Stimulated activated CD4-positive, alpha-beta T cell treated with anti-CD3 and anti-CD28 coated beads, Interleukin-1b, Interleukin-23, amount 100 ng/mL, for 48 hours (primary cell): ENCODE results near the gene SCGB1A1.
"Not testable (repeated sequence)": the region's sequence is repeated elsewhere in the genome, so short reads cannot be mapped to it uniquely, and the experiment has no call there.

Experiments
- DNase-seq: peaks from one replicate; pipeline ENCODE4 v3.0.0-alpha.2; 2020

SCGB1A1 gene

DNA sequence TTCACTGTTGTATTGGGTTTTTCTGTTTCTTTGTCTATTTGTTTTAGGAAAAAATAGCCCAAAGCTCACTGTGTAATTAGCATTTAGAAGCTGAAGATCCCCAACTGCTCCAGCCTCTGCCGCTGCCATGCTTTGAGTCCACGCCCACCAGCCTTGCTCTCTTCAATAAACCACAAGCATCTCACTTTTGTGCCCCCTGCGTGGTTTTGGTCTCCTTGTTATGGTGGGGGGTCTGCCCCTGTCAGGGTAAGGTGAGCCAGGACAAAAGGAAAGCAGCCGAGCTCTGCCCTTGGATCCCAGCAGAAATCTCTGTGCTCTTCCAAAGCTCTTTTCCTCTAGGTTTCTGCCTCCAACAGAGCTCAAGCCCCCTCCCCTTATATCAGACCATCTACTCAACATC, 4.2 kb downstream of the SCGB1A1 start:
- no peak for DNase-seq

- peak; percentile 9 for DNase-seq
These were observed 8.9 kb downstream of the SCGB1A1 start for GRCh38 chr11:62427630-62428233.

- no peak for DNase-seq
These were observed 10.2 kb downstream of the SCGB1A1 start for GRCh38 chr11:62428871-62429560.

DNA sequence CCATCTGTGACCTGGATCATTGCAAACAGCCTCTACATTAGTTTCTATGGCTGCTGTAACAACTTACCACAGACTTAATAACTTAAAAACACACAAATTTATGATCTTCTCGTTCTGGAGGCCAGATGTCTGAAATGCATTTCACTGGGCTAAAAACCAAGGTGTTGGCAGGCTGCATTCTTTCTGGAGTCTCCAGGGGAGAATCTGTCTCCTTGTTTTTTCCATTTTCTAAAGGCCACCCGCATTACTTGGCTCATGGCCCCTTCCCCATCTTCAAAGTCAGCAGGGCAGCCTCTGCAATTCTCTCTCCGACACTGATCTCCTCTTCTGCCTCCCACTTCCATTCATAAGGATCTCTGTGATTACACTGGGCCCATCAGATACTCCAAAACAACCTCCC, 11.6 kb downstream of the SCGB1A1 start:
- DNase-seq = no peak

DNA sequence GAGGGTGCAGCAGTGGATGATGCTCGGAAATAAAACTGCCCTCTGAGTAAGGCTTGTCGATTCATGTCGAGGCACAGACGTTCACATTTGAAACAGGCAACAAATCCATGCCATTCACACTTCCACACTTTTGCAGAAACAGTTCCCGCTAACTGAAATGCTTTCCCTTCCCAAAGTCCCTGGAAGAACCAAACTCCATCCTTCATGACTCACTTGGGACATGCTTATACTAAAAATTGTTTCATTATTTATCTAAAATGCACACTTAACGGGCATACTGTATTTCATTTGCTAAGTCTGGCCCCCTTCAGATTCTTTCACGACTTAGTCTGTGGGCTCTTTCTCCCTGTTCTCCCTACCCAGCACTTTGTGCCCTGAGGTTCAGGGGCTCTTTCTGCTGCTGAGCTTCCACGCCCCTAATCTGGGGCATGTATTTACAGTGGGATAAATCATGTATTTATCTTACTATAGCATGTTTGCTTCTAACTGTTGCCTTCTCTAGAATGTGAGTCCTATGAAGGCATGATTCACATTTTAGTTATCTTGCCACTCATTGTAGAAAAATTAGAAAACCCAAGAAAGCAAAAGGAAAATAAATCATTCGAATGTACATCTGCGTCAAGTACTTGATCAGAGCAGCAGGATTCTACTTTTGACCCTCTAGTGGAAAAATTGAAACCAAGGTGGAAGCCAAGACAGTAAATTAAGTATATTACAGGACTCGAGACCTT, 12.5 kb downstream of the SCGB1A1 start:
- no peak for DNase-seq

GRCh38 chr11:62432695-62433094, 13.9 kb downstream of the SCGB1A1 start:
- DNase-seq = no peak

DNA sequence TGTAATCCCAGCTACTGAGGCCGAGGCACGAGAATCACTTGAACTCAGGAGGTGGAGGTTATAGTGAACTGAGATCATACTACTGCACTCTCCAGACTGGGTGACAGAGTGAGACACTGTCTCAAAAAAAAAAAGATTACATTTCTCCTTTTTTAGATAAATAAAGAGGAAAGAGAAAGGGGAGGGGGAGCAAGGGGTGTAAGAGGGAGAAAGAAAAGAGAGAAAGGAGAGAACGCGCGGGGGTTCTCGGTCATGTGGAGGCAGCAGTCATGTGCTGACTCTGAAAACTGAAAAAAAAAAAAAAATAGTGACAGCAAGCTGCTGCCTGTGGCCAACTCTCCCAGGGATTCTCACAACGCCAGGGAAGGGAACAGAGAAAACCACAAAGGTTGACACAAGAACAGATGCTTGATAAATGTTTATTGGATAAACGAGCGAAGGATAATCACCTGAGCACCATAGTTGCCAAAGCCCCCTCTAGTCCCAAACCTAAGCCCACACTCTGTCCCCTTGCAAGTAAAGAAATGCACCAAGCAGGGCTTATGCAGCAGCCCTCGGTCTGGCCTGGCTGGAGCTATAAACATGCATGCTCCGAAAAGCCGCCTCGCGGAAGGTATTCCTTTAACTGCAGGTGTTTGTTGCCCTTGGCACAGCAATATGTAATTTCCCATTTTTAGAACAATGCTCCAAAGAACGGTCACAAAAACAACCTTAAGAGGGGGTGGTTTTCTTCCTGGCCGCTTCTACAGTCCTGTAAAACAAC, 14.5 kb downstream of the SCGB1A1 start:
- no peak for DNase-seq

GRCh38 chr11:62433904-62434276, 15.1 kb downstream of the SCGB1A1 start:
- no peak for DNase-seq

GRCh38 chr11:62435846-62436660, 17.2 kb downstream of the SCGB1A1 start:
- DNase-seq = no peak

DNA sequence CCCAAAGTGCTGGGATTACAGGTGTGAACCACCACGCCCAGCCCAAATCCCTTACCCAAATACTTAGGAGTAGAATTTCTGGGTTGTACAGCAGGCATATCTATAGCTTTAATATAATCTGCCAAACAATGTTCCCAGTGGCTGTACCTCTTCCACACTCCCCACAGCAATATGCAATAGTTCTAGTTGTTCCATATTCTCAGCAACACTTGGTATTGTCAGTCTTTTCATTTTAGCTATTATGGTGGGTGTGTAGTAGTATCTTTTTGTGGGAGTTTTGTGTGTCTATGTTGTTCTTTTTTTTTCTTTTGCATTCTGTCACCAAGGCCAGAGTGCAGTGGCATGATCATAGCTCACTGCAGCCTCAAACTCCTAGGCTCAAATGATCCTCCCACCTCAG, 18.8 kb downstream of the SCGB1A1 start:
- no peak for DNase-seq

DNA sequence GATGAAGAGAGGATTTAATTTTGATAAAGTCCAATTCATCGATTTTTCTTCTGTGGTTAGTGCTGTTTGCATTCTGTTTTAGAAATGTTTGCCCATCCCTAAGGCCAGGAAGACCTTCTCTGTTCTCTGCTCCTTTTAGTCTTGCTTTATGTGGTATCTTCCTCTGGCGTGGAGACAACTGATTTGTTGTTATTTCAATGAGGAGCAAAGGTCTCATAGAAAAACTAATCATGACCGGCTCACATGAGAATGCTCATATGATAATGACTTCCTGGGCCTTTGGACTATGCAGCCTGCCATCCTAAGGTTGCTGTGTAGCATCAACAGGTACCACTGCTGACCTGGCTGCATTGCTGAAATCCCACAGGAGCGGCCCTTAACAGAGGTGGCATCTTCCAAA, 19.8 kb downstream of the SCGB1A1 start:
- no peak for DNase-seq

DNA sequence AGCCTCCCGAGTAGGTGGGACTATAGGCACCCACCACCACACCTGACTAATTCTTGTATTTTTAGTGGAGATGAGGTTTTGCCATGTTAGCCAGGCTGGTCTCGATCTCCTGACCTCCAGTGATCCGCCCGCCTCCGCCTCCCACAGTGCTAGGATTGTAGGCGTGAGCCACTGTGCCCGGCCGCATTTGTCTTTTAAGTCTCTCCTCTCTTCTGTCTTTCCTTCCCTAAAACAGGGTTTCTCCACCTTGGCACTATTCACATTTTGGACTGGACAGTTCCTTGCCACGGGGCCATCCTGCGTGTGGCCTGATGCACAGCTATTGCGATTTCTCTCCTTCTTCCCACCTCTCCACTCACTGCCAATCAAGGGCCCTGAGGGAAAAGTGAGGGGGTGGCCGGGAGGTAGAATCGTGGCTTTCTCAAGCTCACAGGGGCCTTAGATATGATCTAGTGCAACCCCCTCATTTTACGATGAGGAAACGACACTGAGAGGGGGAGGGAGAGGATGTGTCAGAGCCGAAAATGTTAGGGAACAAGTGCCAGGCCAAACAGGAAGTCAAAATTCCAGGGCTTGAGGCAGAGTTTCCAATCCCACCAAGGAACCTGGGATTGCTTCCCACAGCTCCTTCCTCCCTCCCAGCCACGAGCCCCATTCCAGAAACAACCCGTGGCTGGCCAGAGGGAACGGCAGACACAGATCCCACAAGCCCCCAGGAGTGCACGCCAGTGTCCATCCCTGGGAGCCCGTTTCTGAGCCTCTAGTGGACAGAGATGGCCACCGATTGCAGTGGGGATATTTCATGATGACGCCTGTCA, 21.2 kb downstream of the SCGB1A1 start:
- no peak for DNase-seq

DNA sequence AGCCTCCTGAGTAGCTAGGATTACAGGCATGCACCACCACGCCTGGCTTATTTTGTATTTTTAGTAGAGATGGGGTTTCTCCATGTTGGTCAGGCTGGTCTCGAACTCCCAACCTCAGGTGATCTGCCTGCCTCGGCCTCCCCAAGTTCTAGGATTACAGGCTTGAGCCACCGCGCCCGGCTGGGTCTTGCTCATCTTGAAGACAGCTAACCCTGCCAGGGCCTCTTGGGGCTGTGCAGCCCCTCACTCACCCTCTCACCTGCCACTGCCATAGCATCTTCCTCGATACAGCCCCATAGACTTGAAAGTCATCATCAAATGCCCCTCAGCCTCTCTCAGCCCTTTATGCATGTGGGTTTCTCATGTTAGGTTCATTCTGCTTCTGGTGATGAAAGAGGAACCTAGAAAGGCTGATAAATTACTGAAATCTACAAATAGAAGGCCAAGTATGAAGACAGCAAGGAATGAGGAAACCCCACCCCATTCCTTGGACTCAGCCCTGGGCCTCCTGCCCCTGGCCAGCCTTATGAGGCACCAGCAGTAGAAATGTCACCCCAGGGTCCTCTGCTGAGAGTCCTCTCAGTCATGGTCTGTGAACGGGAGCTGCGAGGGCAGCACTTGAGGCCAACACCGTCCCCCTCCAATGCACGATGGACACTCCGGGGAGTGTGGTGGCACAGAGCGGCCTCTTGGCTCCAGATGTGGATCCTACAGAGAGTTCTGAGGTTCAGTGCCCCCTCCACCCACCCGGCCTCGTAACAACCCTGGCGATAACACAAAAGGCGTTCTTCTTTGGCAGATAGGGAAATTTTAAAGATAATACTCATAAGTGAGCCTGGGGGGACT, 24.8 kb downstream of the SCGB1A1 start:
- DNase-seq = no peak

DNA sequence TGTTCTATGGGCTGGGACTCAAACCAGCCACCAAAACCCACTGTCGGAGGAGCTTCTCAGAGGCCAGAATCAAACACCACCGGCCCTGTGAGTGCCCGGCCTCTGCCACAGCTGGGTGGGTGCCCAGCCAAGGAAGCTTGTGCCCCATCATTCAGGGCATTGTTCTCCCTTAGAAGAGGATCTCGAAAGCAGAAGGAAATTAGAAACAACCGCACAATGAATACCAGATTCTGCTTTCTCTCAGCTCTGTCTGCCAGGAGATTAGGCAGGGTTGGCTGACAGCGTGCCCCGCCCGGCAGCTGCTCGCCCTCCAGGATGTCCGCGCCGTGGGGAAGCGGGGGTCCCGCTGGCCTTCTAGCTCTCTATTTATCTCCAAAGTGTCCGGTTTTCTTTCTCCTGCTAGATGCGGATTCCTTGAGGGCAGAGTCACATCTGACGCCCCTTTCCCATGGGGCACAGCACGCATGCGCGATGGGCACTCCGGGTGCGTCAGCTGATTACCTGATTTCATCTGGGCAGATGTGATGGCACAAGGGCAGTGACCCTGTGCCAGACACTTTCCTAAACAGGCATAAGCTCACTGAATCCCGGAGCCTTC, 25.5 kb downstream of the SCGB1A1 start:
- DNase-seq = peak; percentile 39

DNA sequence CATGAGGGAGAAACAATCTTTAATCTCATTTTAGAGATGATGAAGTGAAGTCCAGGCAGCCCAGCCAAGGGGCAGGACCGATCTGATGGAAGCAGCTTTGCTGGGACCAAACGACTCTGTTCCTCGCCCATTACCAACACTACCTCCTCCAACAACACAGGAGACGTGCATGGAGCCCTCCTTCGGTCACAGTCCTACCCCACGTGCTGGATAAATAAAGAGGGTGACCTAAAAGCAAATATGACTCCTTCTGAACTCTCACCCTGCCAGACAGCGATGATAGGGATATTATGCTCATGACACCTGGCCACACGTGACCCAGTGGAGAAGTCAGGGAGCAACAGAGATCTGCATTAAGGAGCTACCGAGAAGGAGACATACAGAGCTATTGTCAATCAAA, 26.0 kb downstream of the SCGB1A1 start:
- no peak for DNase-seq

- DNase-seq = no peak
These were observed 26.5 kb downstream of the SCGB1A1 start for GRCh38 chr11:62445314-62445740.

- no peak for DNase-seq
These were observed 27.3 kb downstream of the SCGB1A1 start for GRCh38 chr11:62446091-62446490.

DNA sequence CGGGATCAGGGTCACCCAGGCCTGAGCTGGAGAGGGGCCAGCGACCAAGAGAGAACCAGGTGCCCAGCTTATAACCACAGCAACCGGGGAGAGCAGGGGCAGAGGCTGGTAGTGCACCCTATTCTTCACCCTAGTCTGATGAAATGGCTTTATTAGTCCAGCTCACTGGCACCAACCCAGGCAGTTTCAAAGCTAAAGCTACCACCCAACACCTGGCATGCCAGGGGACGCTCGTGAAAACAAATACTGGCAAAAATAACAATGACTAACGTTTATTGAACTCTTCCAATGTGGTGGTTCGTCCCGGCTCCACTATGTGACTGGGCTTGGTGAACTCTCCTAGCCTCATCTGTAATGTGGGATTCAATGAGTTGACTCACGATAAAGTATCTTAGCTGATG, 30.6 kb downstream of the SCGB1A1 start:
- DNase-seq = no peak

GRCh38 chr11:62449912-62450311, 31.1 kb downstream of the SCGB1A1 start:
- DNase-seq = not testable (repeated sequence)

- DNase-seq = no peak
These were observed 31.9 kb downstream of the SCGB1A1 start for GRCh38 chr11:62450543-62451240.
